GM18868 (cell line): ENCODE measurements around the gene EXPH5.
"Not testable (repeated sequence)": the region's sequence is repeated elsewhere in the genome, so short reads cannot be mapped to it uniquely, and the experiment has no call there.

Experiments used
- ATAC-seq: cut with Tn5 transposase; IDR thresholded peaks from one replicate; pipeline ENCODE4 v1.9.1; 2021; ENCODE audit warnings: mild to moderate bottlenecking, moderate library complexity; ENCODE audit not compliant: unreplicated experiment

EXPH5 gene

DNA sequence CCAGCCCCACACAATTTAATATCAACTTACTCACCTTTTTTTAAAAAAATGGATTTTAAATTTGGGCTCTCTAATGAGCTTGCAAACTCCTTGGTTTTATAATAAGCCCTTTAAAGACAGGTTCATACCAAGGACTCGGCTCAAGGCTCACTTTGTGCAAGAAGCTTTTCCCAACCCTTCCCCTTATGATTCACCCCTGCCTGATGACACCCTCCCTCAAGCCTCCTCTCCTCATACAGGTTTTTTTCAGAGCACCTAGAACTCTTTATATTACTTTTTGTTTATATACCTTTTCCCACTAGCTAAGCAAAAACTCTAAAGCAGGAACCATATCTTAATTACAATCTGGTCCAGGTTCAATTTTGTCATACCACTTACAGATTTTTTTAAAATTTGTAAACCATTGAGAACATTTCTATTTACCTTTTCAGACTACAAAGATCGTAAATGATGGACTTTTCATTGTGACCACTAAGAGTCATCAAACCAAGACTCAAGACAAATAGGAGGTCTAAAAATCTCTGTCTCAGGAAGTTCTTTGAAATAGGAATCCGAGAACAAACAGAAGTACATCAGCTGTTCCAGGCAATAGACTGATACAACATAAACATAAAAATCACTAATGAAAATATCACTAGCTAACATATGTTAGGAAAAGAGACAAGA is 13.1 kb upstream of the EXPH5 start:
- no peak for ATAC-seq

DNA sequence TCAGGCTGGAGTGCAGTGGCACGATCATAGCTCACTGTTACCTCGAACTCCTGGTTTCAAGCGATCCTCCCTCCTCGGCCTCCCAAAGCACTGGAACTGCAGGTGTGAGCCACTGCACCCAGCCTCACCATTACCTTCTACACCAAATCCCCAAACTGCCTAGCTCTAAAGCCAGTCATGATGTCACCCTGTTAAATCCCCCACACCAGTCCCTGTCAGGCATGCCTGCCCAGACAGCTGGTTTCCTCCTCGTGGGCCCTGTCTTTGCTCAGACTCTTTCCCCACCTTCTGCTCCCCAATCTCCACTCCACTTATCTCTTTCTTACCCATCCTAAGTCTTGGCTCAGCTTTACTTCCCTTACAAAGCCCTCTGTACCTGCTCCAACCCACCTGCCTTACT is 12.5 kb upstream of the EXPH5 start:
- peak; percentile 83 for ATAC-seq

DNA sequence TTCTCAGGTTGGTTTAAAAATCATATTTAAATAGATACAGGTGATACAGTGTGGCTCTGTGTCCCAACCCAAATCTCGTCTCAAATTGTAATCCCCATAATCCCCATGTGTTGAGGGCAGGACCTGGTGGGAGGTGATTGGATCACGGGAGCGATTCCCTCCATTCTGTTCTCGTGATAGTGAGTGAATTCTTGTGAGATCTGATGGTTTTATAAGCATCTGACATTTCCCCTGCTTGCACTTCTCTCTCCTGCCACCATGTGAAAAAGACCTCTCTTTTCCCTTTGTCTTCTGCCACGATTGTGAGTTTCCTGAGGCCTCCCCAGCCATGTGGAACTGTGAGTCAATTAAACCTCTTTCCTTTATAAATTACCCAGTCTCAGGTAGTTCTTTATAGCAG is 9.2 kb upstream of the EXPH5 start:
- not testable (repeated sequence) for ATAC-seq

DNA sequence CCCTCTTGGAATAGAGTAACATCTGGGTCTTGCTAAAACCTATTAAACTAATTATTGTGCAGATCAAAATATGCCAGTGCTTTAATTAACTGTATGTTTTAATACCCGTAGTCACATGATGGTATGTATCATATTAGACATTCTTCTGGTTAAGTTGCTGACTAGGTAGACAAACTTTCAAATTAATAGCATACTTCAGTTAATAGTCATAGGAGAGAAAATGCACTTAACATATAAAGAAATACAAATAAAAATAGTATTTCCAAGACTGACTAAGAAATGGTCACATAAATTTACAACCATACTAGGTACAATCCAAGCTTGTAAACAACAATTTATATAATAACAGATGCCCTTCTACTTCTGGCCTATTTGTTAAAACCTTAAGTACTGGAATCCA is 7.6 kb upstream of the EXPH5 start:
- ATAC-seq: no peak

DNA sequence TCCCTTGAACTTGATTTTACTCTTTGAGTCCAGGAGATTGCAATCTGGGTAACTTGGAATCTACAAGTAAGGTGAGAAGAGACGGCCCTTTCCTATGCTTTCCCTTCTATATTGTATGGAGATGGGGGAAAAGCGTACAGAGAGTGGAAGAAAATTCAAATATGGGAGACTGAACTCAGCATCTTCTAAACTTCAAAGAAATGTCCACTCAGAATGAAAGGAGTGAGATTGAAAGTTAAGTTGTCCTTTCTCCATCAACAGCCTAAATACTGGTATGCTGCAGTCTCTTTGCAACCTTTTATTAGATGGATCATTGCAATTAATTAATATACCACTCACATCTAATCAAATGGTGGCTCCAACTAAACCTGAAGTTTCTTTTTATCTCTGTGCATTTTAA is 6.4 kb upstream of the EXPH5 start:
- ATAC-seq: no peak

DNA sequence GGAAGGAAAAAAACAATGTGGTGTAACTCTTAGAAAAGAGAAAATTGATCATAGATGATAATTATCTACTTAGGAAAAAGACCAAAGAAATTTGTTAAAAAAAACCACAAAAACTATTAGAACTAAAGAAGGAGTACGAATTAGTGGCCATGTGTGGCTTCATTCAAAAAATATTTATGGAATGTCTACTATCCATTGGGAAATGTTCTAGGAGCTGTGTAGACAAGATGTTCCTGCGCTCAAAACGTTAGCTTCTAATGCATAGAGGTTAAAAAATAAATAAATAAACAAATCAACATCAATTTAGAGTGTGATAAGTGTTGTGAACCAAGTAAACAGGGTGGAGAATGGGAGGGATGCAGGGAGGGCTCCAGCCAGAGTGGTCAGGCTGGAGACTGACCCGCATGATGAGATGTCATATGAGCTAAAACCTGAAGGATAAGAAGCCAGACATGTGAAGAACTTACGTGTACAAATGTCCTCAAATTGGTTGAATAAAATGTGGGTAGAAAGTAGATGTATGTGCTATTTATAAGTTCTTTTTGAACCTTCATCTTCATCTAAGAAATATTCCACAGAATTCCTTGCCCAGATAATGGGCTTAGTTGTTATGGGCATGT is 4.3 kb upstream of the EXPH5 start:
- no peak for ATAC-seq

DNA sequence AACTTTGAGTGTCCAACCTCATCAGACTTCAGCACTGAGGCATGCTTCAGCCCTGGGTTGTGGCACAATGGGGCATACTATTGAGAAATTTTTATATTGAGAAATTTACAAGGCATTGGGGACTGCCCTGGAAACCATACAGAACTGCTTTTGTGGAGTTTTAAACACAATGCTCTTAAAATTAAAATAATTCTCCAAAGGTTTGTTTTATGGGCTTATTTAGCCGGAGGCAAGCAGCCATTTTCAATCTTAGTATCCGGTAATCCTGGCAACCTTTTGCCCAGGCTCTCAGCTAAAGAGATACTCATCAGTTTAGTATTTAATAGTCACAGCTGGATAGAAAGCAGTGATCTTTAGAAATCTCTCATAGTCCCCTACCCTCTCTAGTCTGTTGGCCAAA is 3.1 kb upstream of the EXPH5 start:
- no peak for ATAC-seq

DNA sequence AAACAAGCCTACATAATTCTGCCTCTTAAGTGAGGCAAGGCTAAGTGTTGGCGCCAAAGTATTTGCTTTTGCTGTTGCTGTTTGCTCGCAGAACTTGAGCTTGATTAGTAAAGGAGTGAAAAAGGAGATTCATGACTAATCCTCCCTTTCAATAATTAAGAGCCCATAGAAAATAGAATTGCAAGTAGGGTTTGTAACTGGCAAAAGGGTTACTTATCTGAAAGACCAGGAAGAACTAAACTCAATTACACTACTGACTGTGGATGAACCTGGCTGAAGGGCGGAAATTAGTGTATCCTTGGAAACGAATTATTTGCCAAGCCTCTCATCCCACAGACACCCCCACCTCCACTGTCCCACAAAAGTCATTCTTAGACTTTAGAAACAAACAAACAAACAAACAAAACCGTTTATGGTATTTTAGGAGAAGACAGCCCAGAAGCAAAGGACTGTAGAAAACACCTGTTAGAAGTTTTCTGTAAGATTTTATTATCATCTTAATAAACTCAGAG is 411 bp upstream of the EXPH5 start:
- ATAC-seq: no peak

GRCh38 chr11:108592591-108593213 is 866 bp downstream of the EXPH5 start:
- peak; percentile 26 for ATAC-seq

GRCh38 chr11:108591893-108592292 is 1.7 kb downstream of the EXPH5 start:
- ATAC-seq: no peak

DNA sequence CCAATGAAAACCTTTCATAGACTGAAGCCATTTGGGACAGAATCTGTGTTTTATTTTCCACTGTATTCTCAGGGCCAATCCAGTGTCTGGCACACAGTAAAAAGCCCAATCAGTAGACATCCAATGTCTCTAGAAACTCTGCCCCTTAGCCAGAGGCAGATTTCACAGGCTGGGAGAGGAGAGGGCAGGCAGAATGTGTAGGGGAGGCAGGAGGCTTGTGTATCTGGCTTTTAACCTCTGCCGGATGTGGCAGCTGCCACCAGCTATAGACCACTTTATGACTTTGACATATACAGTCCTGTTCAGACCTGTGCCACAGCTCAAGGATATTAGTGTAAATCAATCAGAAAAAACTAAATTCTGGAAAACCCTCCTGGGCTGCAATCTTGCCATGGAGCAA is 4.4 kb downstream of the EXPH5 start:
- no peak for ATAC-seq

DNA sequence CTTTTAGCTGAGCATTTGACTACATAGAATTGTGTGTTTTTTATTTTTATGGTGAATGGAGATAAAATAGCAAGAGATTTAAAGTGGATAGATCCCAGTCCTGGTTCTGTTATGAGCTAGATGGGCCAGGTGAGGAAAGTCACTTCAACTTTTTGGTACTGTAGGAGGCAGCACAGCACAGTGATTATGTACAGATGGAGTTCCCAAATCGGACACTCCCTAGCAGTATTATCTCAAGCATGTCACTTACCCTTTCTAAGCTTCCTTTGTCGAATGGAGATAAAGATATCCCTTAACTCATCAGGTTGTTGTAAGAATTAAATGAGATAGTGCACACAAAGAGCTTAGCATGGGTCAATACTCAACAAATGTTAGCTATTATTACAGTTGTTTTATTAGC is 5.3 kb downstream of the EXPH5 start:
- no peak for ATAC-seq

DNA sequence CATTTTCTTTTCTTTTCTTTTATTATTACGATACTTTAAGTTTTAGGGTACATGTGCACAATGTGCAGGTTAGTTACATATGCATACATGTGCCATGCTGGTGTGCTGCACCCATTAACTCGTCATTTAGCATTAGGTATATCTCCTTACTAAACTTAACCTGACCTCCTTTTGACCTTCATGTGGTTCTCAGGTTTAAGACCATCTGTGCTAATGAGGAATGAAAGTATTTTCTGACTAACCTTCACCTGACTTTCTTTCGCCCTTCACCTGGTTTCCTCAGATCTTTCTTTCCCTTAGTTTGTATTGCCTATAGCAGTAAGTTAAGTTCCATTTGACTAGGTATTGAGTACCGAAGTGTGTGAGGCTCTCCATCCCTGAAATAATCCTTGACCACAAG is 6.5 kb downstream of the EXPH5 start:
- ATAC-seq: peak; percentile 72

- peak; percentile 15 for ATAC-seq
These were observed 7.0 kb downstream of the EXPH5 start for GRCh38 chr11:108586600-108586999.

GRCh38 chr11:108586185-108586584 is 7.4 kb downstream of the EXPH5 start:
- ATAC-seq: not testable (repeated sequence)

DNA sequence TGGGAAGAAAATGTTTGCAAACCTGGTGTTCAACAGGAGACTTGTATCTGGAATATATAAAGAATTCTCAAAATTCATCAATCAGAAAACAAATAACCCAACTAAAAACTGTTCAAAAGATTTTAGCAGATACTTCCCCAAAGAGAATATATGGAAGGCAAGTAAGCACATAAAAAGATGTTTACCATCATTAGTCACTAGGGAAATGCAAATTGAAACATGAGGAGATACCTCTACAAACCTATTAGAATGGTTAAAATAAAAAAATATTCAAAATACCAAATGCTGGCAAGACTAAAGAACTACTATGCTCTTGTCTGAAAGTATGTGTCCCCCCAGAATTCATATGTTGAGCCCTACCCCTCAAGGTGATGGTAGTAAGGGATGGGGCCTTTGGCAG is 8.6 kb downstream of the EXPH5 start:
- no peak for ATAC-seq

GRCh38 chr11:108580645-108581044 is 12.9 kb downstream of the EXPH5 start:
- no peak for ATAC-seq

DNA sequence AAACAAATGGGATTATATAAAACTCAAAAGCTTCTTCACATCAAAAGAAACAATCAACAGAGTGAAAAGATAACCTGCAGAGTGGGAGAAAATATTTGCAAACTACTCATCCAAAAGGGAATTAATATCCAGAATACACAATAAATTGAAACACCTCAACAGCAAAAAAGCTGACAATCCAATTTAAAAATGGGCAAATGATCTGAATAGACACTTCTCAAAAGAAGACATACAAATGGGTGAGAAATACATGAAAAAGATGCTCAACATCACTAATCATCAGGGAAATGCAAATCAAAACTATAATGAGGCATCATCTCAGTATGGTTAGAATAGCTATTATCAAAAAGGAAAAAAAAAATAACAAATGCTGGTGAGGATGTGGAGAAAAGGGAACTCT is 13.5 kb downstream of the EXPH5 start:
- no peak for ATAC-seq

DNA sequence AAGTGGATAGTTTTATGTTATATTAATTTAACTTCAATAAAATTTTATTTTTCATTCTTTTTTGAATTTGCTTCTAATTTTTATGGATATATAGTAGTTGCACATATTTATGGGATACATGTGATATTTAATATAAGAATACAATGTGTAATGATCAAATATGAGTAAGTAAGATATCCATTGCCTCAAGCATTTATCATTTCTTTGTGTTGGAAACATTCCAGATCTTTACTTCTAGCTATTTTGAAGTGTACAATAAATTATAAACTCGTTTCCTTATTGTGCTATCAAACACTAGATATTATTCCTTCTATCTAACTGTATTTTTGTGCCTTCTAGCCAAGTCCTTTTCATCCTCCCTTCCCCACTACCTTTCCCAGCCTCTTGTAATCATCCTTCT is 17.0 kb downstream of the EXPH5 start:
- ATAC-seq: no peak

DNA sequence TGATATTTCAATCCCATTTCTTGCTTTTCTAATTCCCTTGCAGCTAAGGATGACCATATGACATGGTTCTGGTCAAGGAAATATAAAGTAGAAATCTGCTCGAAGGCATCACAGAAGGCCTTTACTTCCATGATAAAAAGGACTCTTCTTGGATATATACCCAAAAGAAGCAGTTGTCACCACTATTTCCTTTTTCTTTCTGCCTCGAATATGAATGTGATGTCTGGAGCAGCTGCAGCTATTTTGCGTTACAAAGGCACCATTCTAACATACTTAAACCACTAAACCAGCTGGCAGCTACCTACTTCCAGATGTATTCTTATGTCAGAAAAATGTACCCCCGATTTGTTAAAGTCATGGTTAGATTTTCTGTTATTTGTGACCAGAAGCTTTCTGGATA is 18.9 kb downstream of the EXPH5 start:
- no peak for ATAC-seq

- ATAC-seq: no peak
These were observed 22.6 kb downstream of the EXPH5 start for GRCh38 chr11:108571001-108571400.

- no peak for ATAC-seq
These were observed 23.7 kb downstream of the EXPH5 start for GRCh38 chr11:108569896-108570295.
